Measurements from ENCODE around the gene HPN. TPM values are rescaled to one million over a fixed set of nuclear protein-coding genes. Genes with fewer than 3 reads are reported as not detected.
A peak's percentile ranks its signal among the peaks of the same experiment; 100 is the strongest.

The HPN gene
- total RNA-seq, 1 experiment from 2014 or later: not detected

DNA sequence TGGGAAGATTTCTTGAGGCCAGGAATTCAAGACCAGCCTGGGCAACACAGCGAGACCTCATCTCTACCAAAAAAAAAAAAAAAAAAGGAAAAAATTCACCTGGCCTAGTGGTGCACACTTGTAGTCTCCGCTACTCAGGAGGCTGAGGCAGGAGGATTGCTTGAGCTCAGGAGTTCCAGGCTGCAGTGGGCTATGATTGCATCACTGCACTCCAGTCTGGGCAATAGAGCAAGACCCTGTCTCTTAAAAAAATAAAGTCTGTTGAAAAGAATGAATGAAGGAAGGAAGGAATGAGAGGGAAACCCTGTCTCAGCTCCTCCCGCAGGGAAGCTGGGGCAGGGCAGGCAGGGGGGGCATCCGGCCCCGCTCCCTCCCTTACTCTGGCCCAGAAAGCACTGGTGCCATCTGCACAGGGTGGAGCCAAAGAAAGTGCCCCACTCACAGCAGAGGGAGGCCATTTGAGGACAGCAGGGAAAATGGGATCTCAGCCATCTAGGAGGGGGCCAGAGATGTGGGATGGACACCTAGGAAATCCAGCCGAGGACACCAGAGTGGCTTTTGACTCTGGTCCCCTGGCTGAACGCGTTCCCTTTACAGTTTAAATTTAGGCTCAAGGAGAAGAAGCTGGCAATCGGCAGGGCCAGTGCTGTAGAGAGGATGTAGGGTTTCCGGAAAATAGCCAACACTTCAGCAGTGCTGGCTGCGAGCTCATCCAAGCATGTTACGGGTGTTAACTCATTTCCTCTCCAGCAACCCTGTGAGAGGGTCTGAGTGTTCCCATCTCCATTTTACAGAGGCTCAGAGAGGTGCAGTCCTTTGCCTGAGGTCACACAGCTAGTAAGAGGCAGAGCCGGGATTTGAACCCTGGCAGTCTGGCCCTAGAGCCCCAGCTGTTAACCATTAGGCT is 3.6 kb upstream of the HPN start:
- no peak for DNase-seq (ENCODE audit: low read depth in 1 of 2, low spot score in 2 of 2)
- H3K27me3 ChIP-seq (replicated peaks): no peaks in the 10 kb centered on the region
- H3K9me3 ChIP-seq (replicated peaks): no peaks in the 10 kb centered on the region
- no peaks in the 10 kb centered on the region for H3K36me3 ChIP-seq
- H3K27ac ChIP-seq: no peak overlapping the region
- no peak overlapping the region for H3K4me3 ChIP-seq
- no peaks in the 10 kb centered on the region for H3K4me1 ChIP-seq (replicated peaks)

DNA sequence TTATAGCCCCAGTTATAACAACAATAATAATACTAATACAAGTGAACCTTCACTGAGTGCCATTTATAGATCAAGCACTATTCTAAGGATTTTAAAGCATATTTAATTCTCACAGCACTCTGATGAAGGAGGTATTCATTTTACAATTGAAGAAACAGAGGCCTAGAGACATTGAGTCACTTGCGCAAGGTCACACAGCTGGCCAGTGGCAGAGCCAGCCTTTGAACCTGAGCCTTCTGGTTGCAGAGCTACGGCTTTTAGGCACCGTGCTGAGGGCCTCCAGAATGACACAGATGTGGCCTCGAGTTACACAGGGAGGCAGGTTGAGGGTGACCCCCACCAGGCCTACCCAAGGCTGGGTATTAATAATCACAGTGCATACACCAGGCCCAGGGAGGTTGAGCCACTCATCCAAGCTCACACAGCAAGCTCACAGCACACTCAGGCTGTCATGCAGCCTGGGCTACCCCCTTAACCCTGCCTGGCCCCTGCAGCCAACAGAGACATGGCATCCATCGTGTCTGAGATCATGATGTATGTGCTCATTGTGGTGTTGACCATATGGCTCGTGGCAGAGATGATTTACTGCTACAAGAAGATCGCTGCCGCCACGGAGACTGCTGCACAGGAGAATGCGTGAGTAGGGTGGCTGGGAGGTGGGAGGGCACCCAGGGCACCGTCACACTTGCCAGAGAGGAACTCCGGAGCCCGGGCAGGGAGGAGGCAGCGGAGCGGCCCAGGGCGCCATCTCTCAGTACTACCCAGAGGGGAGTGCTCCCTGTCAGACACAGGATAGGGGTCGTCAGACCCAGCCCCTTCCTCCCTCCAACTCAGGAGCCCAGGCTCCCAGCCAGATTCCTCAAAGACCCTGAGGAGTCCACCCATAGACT is 2.7 kb upstream of the HPN start:
- Histone ChIP-seq H3K27me3 (replicated peaks) (no peaks in the 10 kb centered on the region), H3K36me3 (no peaks in the 10 kb centered on the region), H3K4me1 (replicated peaks) (no peaks in the 10 kb centered on the region), H3K9me3 (replicated peaks) (no peaks in the 10 kb centered on the region), H3K4me3 (no peak overlapping the region), H3K27ac (no peak overlapping the region)
- DNase-seq (ENCODE audit: low read depth in 1 of 2, low spot score in 2 of 2): no peak

DNA sequence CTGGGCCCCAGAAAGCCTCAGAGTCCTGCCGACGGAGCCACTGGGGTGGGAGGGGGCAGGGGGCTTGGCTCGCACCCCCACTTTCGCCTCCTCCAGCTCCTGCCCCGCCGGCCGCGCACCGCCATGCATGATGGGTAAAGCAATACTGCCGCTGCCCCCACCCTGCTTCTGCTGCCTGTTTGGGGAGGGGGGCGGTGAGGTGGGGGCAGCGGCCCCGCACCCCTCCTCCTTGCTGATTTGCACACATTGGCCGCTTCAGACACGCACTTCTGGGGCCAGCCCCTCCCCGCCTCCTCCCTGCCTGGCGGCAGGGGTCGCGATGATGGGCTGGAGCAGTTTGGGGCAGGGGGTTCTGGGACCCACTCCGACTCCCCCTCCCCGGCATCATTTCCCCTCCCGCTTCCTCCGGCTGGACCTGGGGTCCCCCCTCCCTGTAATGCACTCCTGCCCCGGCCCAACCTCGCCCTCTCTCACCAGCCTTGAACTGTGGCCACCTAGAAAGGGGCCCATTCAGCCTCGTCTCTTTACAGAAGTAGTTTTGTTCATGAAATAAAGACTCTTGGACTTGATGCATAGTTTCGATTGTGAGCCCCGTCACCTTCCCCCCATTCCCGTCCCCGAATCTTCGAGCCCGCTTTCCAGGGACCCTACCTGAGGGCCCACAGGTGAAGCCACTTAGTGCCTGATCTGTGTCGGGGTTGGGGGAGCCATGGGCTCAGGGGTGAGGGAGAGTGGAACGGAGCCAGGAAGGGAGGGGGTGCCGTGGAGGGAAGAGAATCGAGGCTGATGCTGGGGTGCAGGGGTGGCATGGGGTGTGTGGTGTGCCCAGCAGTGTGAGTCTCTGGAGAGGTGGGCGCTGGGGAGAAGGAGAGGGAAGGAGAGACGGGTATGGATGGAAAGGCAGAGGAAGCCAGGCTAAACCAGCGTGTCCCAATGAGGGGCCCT is 1.4 kb upstream of the HPN start:
- Histone ChIP-seq H3K4me3 (no peak overlapping the region), H3K9me3 (replicated peaks) (no peaks in the 10 kb centered on the region), H3K36me3 (no peaks in the 10 kb centered on the region), H3K27ac (no peak overlapping the region), H3K4me1 (replicated peaks) (no peaks in the 10 kb centered on the region), H3K27me3 (replicated peaks) (no peaks in the 10 kb centered on the region)
- no peak for DNase-seq (ENCODE audit: low read depth in 1 of 2, low spot score in 2 of 2)

DNA sequence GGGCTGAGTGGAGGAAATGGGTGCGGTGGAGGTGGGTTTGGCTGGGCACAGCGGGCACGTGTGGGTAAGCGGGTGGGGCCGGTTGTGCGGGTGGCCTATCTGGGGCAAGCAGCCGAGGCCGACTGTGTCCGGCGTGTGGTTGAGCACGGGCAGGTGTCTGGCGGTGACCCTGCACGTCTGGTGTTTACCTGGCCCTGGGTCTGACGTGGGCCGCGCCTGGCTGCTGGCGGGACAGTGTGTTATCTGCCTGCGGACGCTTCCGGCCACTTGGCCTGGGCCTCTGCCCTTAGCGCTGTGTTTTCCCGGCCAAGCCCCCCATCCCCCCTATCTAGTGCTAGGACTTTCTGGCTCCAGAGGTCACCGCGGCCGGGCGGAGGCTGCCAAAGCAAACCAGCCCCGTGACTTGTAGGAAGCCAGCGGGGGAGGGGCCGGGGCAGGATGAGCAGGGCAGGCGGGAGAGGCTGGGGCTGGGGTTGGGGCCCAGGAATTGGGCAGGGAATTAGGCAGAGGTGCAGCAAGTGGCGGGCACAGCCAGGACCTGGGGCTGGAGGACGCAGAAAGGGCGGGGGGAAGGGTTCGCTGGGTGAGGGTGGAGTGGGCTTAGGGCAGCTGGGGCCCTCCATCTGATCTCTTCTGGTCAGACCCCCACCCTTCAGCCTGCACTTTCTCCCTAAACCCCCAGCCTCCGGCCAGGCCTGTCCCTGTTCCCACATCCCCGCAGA is 534 bp upstream of the HPN start:
- DNase-seq (ENCODE audit: low read depth in 1 of 2, low spot score in 2 of 2): no peak
- H3K36me3 ChIP-seq: no peaks in the 10 kb centered on the region
- no peak overlapping the region for H3K27ac ChIP-seq
- H3K4me1 ChIP-seq (replicated peaks): no peaks in the 10 kb centered on the region
- no peaks in the 10 kb centered on the region for H3K9me3 ChIP-seq (replicated peaks)
- no peaks in the 10 kb centered on the region for H3K27me3 ChIP-seq (replicated peaks)
- H3K4me3 ChIP-seq: no peak overlapping the region

DNA sequence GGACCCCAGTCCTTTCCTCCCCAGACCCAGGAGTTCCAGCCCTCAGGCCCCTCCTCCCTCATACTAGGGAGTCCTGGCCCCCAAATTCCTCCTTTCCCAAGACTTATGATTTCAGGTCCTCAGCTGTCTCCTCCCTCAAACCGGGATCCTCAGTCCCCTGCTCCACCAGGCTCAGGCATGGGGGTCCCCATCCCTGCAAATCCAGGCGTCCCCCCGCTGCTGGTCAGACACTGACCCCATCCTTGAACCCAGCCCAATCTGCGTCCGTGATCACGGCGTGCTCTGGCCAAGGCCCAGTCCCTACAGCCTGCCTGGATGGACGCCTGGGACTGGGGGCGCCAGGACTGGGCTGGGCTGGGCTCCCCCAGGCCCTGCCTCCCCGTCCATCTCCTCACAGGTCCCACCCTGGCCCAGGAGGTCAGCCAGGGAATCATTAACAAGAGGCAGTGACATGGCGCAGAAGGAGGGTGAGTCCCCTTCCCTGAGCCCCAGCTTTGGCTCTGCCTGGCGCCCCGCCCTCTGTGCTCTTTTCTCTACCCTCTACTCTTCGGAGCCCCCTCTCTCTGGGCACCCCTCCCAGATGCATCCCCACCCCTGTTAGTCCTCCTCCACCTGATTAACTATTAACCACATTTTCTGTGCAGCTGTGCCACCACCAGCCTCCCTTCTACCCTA is 672 bp downstream of the HPN start:
- no peak overlapping the region for H3K27ac ChIP-seq
- H3K36me3 ChIP-seq: no peaks in the 10 kb centered on the region
- no peaks in the 10 kb centered on the region for H3K9me3 ChIP-seq (replicated peaks)
- no peak overlapping the region for H3K4me3 ChIP-seq
- no peaks in the 10 kb centered on the region for H3K27me3 ChIP-seq (replicated peaks)
- H3K4me1 ChIP-seq (replicated peaks): no peaks in the 10 kb centered on the region
- no peak for DNase-seq (ENCODE audit: low read depth in 1 of 2, low spot score in 2 of 2)

DNA sequence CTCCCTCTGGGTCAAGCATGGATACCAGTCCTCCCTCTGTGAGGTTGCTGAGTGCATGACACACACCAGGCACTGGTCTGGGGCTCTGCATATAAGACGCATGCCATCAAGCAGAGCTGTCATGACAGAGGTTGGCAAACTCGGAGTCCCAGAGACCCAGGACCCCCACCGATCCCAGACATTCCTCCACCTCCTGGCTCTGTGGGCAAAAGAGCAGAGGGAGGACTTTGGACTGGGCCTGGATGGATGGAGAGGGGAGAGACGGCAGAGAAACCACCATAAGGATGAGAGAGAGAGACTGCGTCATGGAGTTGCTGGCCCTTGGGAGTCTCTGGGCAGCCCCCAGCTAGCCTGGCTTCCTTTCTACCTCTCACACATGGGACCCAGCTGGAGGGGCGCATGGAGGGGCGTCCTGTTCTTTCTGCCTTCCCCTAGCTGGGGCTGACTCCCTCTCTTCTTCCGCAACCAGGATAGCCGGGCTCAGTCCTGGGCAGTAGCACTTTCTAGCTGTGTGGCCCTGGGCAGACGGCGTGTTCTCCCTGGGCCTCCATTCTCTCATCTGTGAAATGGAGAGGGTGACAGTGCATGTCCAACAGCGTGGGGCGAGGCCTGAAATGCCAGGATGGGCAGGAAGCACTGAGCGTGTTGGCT is 1.6 kb downstream of the HPN start:
- Histone ChIP-seq H3K36me3 (no peaks in the 10 kb centered on the region), H3K27me3 (replicated peaks) (no peaks in the 10 kb centered on the region), H3K27ac (no peak overlapping the region), H3K9me3 (replicated peaks) (no peaks in the 10 kb centered on the region), H3K4me1 (replicated peaks) (no peaks in the 10 kb centered on the region), H3K4me3 (no peak overlapping the region)
- DNase-seq (ENCODE audit: low read depth in 1 of 2, low spot score in 2 of 2): no peak

DNA sequence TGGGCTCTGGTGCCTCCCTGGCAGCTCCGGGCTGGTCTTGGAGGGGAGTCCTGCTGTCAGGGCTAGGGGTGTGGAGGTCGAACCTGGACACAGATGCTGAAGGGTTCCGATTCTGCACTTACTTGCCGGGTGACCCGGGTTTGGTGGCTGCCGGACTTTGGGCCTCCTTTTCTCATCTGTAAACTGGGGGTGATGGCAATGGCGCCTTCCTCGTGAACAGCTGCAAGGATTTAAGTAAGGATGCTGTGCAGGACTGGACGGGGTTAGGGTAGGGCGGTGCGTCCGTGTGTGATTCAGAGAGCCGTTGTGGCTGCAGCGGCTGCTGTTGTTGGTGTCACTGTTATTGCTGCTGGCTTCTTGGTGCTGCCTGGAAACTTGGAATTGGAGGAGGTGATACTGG is 2.4 kb downstream of the HPN start:
- no peak overlapping the region for H3K4me3 ChIP-seq
- no peaks in the 10 kb centered on the region for H3K36me3 ChIP-seq
- no peaks in the 10 kb centered on the region for H3K27me3 ChIP-seq (replicated peaks)
- H3K27ac ChIP-seq: no peak overlapping the region
- H3K4me1 ChIP-seq (replicated peaks): no peaks in the 10 kb centered on the region
- H3K9me3 ChIP-seq (replicated peaks): no peaks in the 10 kb centered on the region
- DNase-seq (ENCODE audit: low read depth in 1 of 2, low spot score in 2 of 2): no peak

DNA sequence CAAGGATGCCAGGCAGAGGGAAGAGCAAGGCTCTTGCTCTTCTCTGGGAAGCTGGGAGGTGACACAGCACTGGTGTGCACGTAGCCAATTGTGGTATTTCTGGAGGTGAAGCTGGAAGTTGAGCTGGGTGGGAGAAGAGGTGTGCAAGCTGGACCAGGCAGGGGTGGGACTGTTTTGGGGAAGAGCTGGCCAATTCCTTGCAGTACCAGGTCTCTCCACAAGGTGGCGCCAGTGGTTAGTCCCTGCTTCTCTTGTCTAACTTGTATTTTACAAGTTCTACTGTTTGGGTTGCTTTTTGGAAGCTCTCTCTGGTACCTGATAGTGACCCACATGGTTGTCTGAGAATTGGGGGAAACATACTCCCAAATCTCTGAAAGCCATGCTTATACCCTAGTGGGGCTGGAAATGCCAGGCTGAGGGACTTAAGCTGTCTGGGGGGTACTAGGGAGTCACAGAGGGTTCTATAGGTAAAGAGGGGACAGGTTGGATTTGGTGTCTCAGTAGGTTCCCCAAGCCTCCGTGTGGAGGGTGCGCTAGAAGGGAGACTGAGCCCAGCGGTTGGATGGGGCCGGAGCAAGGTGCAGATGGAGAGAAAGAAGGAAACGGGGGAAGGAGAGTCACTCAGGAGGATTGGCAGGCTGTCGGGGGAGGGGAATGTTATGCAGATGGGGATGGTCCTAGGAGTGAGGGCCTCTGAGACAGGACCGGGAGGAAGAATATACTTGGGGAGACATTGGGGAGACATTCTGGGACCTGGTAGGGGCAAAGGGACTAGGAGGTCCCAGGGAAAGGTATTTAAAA is 3.0 kb downstream of the HPN start:
- Histone ChIP-seq H3K4me1 (replicated peaks) (no peaks in the 10 kb centered on the region), H3K4me3 (no peak overlapping the region), H3K9me3 (replicated peaks) (no peaks in the 10 kb centered on the region), H3K36me3 (no peaks in the 10 kb centered on the region), H3K27ac (no peak overlapping the region), H3K27me3 (replicated peaks) (no peaks in the 10 kb centered on the region)
- peak in 1 of 2 experiments; percentile 44 for DNase-seq (ENCODE audit: low read depth in 1 of 2, low spot score in 2 of 2)

DNA sequence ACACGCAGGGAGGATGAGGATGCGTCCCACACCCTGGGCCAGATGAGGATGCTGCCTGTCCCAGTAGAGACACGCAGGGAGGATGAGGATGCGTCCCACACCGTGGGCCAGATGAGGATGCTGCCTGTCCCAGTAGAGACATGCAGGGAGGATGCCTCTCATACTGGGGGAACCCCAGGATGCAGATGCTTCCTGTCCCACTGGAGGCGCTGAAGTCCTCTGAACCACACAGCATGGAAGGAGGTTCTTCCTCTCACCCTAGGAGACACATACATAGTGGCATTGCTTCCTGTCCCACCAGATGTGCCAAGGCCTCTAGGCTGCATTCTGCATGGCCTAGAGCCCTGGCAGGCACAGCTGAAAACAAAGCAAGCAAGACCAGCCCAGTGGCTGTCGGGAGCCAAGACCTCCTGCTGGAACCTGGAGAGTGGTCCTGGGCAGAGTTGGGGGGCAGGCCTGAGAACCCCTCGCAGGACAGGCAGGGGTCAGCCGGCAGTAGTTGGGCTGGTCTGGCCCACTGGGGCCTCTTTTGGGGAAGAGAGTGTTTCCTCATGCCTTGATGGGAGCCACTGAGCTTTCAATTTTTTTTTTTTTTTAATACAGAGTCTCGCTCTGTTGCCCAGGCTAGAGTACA is 4.3 kb downstream of the HPN start:
- no peak overlapping the region for H3K4me3 ChIP-seq
- DNase-seq (ENCODE audit: low read depth in 1 of 2, low spot score in 2 of 2): no peak
- no peaks in the 10 kb centered on the region for H3K27me3 ChIP-seq (replicated peaks)
- no peaks in the 10 kb centered on the region for H3K4me1 ChIP-seq (replicated peaks)
- H3K36me3 ChIP-seq: no peaks in the 10 kb centered on the region
- H3K27ac ChIP-seq: no peak overlapping the region
- no peaks in the 10 kb centered on the region for H3K9me3 ChIP-seq (replicated peaks)

DNA sequence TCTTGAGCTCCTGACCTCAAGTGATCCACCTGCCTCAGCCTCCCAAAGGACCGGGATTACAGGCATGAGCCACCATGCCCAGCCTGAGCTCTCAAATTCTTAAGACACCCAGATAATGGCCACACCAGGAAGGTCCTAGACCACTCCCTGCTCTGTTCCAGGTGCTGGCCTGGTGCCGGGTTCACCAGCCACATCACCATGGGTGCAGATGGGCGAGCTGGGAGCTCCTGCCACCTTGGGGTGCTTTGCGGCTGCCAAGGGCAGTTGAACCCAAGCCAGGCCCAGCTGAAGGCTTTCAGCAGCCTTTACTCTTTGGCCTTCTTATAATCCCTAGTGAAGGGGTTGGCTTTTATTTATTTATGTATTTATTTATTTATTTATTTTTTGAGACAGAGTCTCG is 4.9 kb downstream of the HPN start:
- Histone ChIP-seq H3K4me3 (no peak overlapping the region), H3K4me1 (replicated peaks) (no peaks in the 10 kb centered on the region), H3K9me3 (replicated peaks) (no peaks in the 10 kb centered on the region), H3K27me3 (replicated peaks) (no peaks in the 10 kb centered on the region), H3K36me3 (no peaks in the 10 kb centered on the region), H3K27ac (no peak overlapping the region)
- no peak for DNase-seq (ENCODE audit: low read depth in 1 of 2, low spot score in 2 of 2)

DNA sequence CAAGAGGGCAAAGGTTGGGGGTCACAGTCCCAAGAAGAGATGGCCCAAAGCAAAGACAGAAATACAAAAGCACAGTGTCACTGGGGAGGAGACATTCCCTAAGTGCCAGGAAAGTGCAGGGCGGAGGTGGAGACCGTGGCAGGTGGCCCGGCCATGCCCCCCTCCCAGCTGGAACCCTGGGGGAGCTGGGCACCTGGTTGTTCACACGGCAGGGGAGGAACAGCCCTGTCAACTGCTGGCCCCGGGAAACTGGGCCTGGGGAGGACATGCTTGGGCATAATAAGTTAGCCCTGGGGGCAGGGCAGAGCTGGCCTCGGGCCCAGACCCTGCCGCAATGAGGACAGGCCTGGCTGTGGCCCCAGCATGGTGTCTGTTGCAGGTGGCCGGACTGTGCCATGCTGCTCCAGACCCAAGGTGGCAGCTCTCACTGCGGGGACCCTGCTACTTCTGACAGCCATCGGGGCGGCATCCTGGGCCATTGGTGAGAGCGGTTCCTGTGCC is 7.4 kb downstream of the HPN start:
- H3K4me1 ChIP-seq (replicated peaks): no peaks in the 10 kb centered on the region
- H3K27me3 ChIP-seq (replicated peaks): no peaks in the 10 kb centered on the region
- no peaks in the 10 kb centered on the region for H3K9me3 ChIP-seq (replicated peaks)
- no peaks in the 10 kb centered on the region for H3K36me3 ChIP-seq
- no peak overlapping the region for H3K4me3 ChIP-seq
- no peak overlapping the region for H3K27ac ChIP-seq
- DNase-seq (ENCODE audit: low read depth in 1 of 2, low spot score in 2 of 2): no peak
